WTC11 (cell line): ENCODE measurements around the gene TNFRSF6B.

Experiments
- CREB1 ChIP-seq: sonication (generic); formaldehyde crosslinking; IDR thresholded peaks from 2 replicates; pipeline ENCODE4 v1.8.0; 2023; ENCODE audit warnings: mild to moderate bottlenecking, missing genetic modification reagents
- IRF2 ChIP-seq: sonication (generic); formaldehyde crosslinking; IDR thresholded peaks from 2 replicates; pipeline ENCODE4 v1.8.0; 2022; ENCODE audit warnings: low read depth, missing genetic modification reagents, borderline replicate concordance
- JUN ChIP-seq: sonication (generic); formaldehyde crosslinking; IDR thresholded peaks from 2 replicates; pipeline ENCODE4 v1.8.0; 2023; ENCODE audit warnings: mild to moderate bottlenecking, missing genetic modification reagents
- NFYB ChIP-seq: sonication (generic); formaldehyde crosslinking; conservative IDR thresholded peaks from 2 replicates; pipeline ENCODE4 v1.8.0; 2022; ENCODE audit warnings: low read depth, missing genetic modification reagents
- SMAD3 ChIP-seq: sonication (generic); formaldehyde crosslinking; IDR thresholded peaks from 2 replicates; pipeline ENCODE4 v1.8.0; 2022; ENCODE audit warnings: missing genetic modification reagents, mild to moderate bottlenecking, borderline replicate concordance
- SP1 ChIP-seq: sonication (generic); formaldehyde crosslinking; conservative IDR thresholded peaks from 2 replicates; pipeline ENCODE4 v1.8.1; 2022; ENCODE audit warnings: missing genetic modification reagents
- TP53 ChIP-seq: sonication (generic); formaldehyde crosslinking; IDR thresholded peaks from 2 replicates; pipeline ENCODE4 v1.8.1; 2023; ENCODE audit warnings: mild to moderate bottlenecking, missing genetic modification reagents
- ZNF219 ChIP-seq: sonication (generic); formaldehyde crosslinking; IDR thresholded peaks from 2 replicates; pipeline ENCODE4 v1.8.0; 2023; ENCODE audit warnings: missing genetic modification reagents, mild to moderate bottlenecking, borderline replicate concordance
- TF ChIP-seq, protein P1 (sequence below): fragments of 200-600 bp; IDR thresholded peaks from 2 replicates; pipeline ENCODE4 v1.8.0; 2022; ENCODE audit warnings: antibody characterized with exemption
- TF ChIP-seq, protein P2 (sequence below): sonication (generic); formaldehyde crosslinking; IDR thresholded peaks from 2 replicates; pipeline ENCODE4 v1.8.0; 2022; ENCODE audit warnings: mild to moderate bottlenecking, missing genetic modification reagents
- TF ChIP-seq, protein P3 (sequence below): sonication (generic); formaldehyde crosslinking; IDR thresholded peaks from 2 replicates; pipeline ENCODE4 v1.8.0; 2022; ENCODE audit warnings: mild to moderate bottlenecking, missing genetic modification reagents
- TF ChIP-seq, protein P4 (sequence below): sonication (generic); formaldehyde crosslinking; IDR thresholded peaks from 2 replicates; pipeline ENCODE4 v1.8.0; 2022; ENCODE audit warnings: mild to moderate bottlenecking, missing genetic modification reagents
- TF ChIP-seq, protein P5 (sequence below): sonication (generic); formaldehyde crosslinking; IDR thresholded peaks from 2 replicates; pipeline ENCODE4 v1.8.1; 2022; ENCODE audit warnings: mild to moderate bottlenecking, moderate library complexity, missing genetic modification reagents

DNA sequence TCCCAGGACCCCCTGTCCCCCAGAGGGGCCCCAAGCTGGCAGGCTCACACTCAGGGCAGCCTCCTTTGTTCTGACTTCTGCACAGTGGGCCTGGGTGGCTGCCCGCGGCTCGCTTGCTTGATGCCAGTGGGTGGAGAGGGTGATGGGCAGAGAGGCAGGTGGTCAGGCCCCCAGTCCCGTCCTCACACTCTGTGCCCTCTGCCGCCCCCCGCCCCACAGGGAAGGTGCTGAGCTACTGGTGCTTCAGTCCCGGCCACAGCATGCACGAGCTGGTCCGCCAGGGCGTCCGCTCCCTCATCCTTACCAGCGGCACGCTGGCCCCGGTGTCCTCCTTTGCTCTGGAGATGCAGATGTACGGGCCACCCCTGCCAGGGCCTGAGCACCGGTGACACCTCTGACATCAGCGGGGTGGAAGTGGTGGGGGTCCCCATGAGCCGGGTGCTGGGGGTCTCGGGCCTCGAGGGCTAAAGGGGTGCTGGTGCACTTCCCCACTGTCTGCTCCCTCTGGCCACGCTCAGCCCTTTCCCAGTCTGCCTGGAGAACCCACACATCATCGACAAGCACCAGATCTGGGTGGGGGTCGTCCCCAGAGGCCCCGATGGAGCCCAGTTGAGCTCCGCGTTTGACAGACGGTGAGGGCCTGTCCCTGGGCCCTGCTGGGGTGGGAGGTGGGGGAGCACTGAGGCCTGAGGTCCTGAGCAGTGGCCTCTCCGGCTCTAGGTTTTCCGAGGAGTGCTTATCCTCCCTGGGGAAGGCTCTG is 8.9 kb upstream of the TNFRSF6B start:
- TF ChIP-seq, protein P1, sequence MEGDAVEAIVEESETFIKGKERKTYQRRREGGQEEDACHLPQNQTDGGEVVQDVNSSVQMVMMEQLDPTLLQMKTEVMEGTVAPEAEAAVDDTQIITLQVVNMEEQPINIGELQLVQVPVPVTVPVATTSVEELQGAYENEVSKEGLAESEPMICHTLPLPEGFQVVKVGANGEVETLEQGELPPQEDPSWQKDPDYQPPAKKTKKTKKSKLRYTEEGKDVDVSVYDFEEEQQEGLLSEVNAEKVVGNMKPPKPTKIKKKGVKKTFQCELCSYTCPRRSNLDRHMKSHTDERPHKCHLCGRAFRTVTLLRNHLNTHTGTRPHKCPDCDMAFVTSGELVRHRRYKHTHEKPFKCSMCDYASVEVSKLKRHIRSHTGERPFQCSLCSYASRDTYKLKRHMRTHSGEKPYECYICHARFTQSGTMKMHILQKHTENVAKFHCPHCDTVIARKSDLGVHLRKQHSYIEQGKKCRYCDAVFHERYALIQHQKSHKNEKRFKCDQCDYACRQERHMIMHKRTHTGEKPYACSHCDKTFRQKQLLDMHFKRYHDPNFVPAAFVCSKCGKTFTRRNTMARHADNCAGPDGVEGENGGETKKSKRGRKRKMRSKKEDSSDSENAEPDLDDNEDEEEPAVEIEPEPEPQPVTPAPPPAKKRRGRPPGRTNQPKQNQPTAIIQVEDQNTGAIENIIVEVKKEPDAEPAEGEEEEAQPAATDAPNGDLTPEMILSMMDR, result no peak
- TF ChIP-seq, protein P2, sequence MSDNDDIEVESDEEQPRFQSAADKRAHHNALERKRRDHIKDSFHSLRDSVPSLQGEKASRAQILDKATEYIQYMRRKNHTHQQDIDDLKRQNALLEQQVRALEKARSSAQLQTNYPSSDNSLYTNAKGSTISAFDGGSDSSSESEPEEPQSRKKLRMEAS (CRISPR knock-in tag), result no peak
- TF ChIP-seq, protein P3, sequence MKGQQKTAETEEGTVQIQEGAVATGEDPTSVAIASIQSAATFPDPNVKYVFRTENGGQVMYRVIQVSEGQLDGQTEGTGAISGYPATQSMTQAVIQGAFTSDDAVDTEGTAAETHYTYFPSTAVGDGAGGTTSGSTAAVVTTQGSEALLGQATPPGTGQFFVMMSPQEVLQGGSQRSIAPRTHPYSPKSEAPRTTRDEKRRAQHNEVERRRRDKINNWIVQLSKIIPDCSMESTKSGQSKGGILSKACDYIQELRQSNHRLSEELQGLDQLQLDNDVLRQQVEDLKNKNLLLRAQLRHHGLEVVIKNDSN (CRISPR knock-in tag), result no peak
- no peak for TF ChIP-seq JUN
- no peak for TF ChIP-seq TP53 (CRISPR knock-in tag)
- TF ChIP-seq, protein P4, sequence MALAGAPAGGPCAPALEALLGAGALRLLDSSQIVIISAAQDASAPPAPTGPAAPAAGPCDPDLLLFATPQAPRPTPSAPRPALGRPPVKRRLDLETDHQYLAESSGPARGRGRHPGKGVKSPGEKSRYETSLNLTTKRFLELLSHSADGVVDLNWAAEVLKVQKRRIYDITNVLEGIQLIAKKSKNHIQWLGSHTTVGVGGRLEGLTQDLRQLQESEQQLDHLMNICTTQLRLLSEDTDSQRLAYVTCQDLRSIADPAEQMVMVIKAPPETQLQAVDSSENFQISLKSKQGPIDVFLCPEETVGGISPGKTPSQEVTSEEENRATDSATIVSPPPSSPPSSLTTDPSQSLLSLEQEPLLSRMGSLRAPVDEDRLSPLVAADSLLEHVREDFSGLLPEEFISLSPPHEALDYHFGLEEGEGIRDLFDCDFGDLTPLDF (CRISPR knock-in tag), result no peak
- TF ChIP-seq SP1 (CRISPR knock-in tag), result no peak
- TF ChIP-seq SMAD3 (CRISPR knock-in tag), result no peak
- no peak for TF ChIP-seq IRF2 (CRISPR knock-in tag)
- TF ChIP-seq, protein P5, sequence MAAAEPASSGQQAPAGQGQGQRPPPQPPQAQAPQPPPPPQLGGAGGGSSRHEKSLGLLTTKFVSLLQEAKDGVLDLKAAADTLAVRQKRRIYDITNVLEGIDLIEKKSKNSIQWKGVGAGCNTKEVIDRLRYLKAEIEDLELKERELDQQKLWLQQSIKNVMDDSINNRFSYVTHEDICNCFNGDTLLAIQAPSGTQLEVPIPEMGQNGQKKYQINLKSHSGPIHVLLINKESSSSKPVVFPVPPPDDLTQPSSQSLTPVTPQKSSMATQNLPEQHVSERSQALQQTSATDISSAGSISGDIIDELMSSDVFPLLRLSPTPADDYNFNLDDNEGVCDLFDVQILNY, result no peak
- TF ChIP-seq ZNF219 (CRISPR knock-in tag), result no peak
- no peak for TF ChIP-seq CREB1 (CRISPR knock-in tag)
- TF ChIP-seq NFYB (CRISPR knock-in tag), result no peak
